ENCODE measurements around the gene KIAA1958. TPM values are rescaled to one million over a fixed set of nuclear protein-coding genes. Genes with fewer than 3 reads are reported as not detected.

The KIAA1958 gene
- total RNA-seq, 1 experiment from 2014 or later: 28.6 TPM

DNA sequence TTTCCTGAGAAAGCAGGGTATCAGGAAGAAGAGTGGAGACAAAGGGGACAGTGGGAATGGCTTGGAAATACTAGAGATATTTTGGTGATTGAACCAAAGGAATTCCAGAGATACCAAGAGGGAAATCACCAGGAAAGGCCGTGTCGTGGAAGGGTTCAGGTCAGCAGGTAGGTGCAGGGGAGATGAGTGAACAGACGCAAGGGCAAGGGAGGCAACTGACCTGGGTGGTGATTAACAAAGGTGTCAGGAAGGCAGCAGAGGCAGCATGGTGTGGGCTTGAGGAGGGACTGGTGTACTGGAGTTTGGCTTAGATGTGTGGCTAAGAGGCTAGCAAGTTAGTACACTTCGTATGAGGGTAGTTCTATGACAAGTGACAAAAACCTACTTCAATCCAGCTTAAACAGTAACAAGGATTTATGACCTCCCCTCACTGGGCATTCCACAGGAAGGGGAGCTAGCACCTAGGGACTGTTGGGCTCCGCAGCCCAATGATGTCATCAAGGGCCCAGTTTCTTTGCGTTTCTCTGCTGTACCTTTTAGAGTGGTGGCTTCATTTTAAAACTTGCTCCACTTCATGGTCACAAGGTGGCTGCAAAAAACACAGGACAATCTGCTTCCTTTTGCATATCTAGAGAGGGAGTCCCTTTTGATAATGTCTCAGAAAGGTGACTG, 194.2 kb downstream of the KIAA1958 start:
- Histone ChIP-seq H3K27me3 (replicated peaks; ENCODE audit: insufficient read depth, low read depth, low read length, poor library complexity) (no peaks in the 10 kb centered on the region), H3K4me1 (ENCODE audit: insufficient read depth, low read length, poor library complexity, severe bottlenecking) (no peaks in the 10 kb centered on the region), H3K9me3 (ENCODE audit: low read depth, low read length, poor library complexity, severe bottlenecking) (peaks cover 7% of the 10 kb centered on the region), H3K27ac (ENCODE audit: low read depth, low read length, poor library complexity, severe bottlenecking) (no peak overlapping the region), H3K4me3 (ENCODE audit: low read depth, low read length, poor library complexity, severe bottlenecking) (no peak overlapping the region), H3K36me3 (ENCODE audit: insufficient read depth, low read length, poor library complexity, severe bottlenecking) (no peaks in the 10 kb centered on the region)
- TF ChIP-seq EZH2 (IDR thresholded peaks at IDR 0.05; ENCODE audit: borderline replicate concordance, low read depth, low read length, poor library complexity, severe bottlenecking): no peak
- TF ChIP-seq, protein P1, sequence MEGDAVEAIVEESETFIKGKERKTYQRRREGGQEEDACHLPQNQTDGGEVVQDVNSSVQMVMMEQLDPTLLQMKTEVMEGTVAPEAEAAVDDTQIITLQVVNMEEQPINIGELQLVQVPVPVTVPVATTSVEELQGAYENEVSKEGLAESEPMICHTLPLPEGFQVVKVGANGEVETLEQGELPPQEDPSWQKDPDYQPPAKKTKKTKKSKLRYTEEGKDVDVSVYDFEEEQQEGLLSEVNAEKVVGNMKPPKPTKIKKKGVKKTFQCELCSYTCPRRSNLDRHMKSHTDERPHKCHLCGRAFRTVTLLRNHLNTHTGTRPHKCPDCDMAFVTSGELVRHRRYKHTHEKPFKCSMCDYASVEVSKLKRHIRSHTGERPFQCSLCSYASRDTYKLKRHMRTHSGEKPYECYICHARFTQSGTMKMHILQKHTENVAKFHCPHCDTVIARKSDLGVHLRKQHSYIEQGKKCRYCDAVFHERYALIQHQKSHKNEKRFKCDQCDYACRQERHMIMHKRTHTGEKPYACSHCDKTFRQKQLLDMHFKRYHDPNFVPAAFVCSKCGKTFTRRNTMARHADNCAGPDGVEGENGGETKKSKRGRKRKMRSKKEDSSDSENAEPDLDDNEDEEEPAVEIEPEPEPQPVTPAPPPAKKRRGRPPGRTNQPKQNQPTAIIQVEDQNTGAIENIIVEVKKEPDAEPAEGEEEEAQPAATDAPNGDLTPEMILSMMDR (conservative IDR thresholded peaks at IDR 0.05; ENCODE audit: low read depth, low read length): no peak
- CTCF ChIA-PET: no interaction called here
- no TSS peak for BruUV-seq (replicated peaks)
- intact Hi-C loops (cut with micrococcal nuclease; ENCODE audit: unreplicated experiment): no loop called here
- DNase-seq (ENCODE audit: low spot score): no peak
- POLR2A ChIA-PET (ENCODE audit: low non-redundant PET): no interaction called here

DNA sequence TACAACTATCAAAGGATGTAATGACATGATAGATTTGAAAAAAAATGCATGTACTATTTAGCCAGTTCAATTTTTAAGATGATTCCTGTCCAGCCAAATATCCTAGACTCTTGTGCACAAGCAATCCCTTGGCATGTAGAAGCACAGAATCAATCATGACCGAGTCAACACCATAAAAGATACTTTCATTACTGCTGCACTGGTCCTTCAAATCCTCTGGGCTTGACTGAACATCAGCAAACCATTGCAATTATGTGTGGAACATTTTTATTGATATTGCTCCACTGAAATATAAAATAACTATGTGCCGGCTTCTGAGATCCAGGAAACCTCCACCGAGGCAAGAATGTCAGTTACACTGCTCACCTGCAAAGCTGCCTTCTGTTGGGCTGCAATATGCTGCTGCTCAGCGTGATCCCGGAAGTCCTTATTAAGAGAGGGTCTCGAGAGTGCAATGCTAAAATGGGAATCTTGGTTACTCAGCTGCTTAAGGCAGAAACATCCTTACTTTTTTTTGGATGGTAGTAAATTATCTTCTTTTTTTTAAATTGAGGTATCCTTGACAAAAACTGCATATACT, 202.6 kb downstream of the KIAA1958 start:
- TF ChIP-seq EZH2 (IDR thresholded peaks at IDR 0.05; ENCODE audit: borderline replicate concordance, low read depth, low read length, poor library complexity, severe bottlenecking): no peak
- TF ChIP-seq, protein P1 (conservative IDR thresholded peaks at IDR 0.05; ENCODE audit: low read depth, low read length): no peak
- Histone ChIP-seq H3K27me3 (replicated peaks; ENCODE audit: insufficient read depth, low read depth, low read length, poor library complexity) (no peaks in the 10 kb centered on the region), H3K4me1 (ENCODE audit: insufficient read depth, low read length, poor library complexity, severe bottlenecking) (no peaks in the 10 kb centered on the region), H3K36me3 (ENCODE audit: insufficient read depth, low read length, poor library complexity, severe bottlenecking) (peaks cover 7% of the 10 kb centered on the region), H3K4me3 (ENCODE audit: low read depth, low read length, poor library complexity, severe bottlenecking) (no peak overlapping the region), H3K27ac (ENCODE audit: low read depth, low read length, poor library complexity, severe bottlenecking) (no peak overlapping the region), H3K9me3 (ENCODE audit: low read depth, low read length, poor library complexity, severe bottlenecking) (no peaks in the 10 kb centered on the region)
- DNase-seq (ENCODE audit: low spot score): no peak
- ChIA-PET CTCF (no interaction called here), POLR2A (ENCODE audit: low non-redundant PET) (no interaction called here)
- no TSS peak for BruUV-seq (replicated peaks)
- intact Hi-C loops (cut with micrococcal nuclease; ENCODE audit: unreplicated experiment): no loop called here

DNA sequence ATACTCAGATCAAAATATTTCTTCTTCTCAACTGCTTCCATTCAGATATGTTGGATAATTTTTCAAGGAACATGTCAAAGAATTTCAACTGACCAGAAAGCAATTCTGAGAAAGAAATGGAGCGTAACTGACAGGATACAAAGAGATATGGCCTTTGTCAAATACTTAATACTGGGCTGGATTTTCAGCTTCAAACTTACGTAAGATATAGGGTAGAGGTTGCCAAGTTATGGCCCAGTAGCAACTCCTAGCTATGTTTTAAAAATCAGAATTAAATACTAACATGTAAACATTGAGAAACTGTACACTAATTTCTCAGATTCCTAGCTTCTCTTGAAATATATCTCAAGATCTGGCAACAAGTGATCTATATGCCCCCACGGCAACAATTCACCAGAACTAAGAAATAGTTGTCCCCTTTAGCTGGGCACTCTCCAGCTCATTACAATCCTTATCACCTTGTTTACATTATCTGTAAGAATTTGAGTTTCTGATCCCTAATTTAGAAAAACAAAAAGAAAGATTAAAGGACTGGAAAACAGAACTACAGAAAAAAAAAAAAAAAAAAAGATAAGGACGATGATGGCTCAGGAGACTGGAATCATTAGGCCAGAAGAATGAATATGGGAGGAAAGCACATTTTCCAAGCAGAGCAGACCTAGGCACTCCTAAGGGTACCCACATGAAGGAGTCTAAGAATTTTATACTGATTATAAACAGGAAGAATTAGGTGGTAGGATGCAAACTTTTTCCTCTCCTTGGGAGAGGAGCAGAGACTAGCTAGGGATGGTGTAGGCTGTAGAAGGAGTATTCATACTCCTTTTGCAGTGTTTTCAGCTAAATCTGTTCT, 208.3 kb downstream of the KIAA1958 start:
- no peak overlapping the region for H3K27ac ChIP-seq (ENCODE audit: low read depth, low read length, poor library complexity, severe bottlenecking)
- BruUV-seq (replicated peaks): no TSS peak
- intact Hi-C loops (cut with micrococcal nuclease; ENCODE audit: unreplicated experiment): no loop called here
- no peaks in the 10 kb centered on the region for H3K9me3 ChIP-seq (ENCODE audit: low read depth, low read length, poor library complexity, severe bottlenecking)
- H3K36me3 ChIP-seq (ENCODE audit: insufficient read depth, low read length, poor library complexity, severe bottlenecking): peaks cover 6% of the 10 kb centered on the region
- H3K4me3 ChIP-seq (ENCODE audit: low read depth, low read length, poor library complexity, severe bottlenecking): no peak overlapping the region
- H3K4me1 ChIP-seq (ENCODE audit: insufficient read depth, low read length, poor library complexity, severe bottlenecking): no peaks in the 10 kb centered on the region
- TF ChIP-seq EZH2 (IDR thresholded peaks at IDR 0.05; ENCODE audit: borderline replicate concordance, low read depth, low read length, poor library complexity, severe bottlenecking): no peak
- TF ChIP-seq, protein P1 (conservative IDR thresholded peaks at IDR 0.05; ENCODE audit: low read depth, low read length): no peak
- no peaks in the 10 kb centered on the region for H3K27me3 ChIP-seq (replicated peaks; ENCODE audit: insufficient read depth, low read depth, low read length, poor library complexity)
- POLR2A ChIA-PET (ENCODE audit: low non-redundant PET): interaction anchor here (0.6 kb wide), 1 partner anchor 114 kb away, joined by 3 read pairs; no protein-coding TSS in a partner anchor
- peak; percentile 5 for DNase-seq (ENCODE audit: low spot score)
- CTCF ChIA-PET: interaction anchor here (0.6 to 0.7 kb wide), 2 partner anchors 98 to 122 kb away, joined by 4 to 7 read pairs; no protein-coding TSS in a partner anchor
